IgD-negative memory B cell (primary cell): ENCODE results near the gene FAM78A. TPM values are rescaled to one million over a fixed set of nuclear protein-coding genes. Genes with fewer than 3 reads are reported as not detected.
"Not testable (repeated sequence)": the region's sequence is repeated elsewhere in the genome, so short reads cannot be mapped to it uniquely, and the experiment has no call there.

ENCODE experiments used
- H3K27ac Mint-ChIP-seq, 3 donors: one replicate each; pipeline ENCODE4 v1.8.0; 2020 to 2022; ENCODE audit warnings: mild to moderate bottlenecking in 3 of 3, mixed read lengths in 3 of 3, moderate library complexity in 1 of 3
- H3K27me3 Mint-ChIP-seq: one replicate; pipeline ENCODE4 v1.8.0; 2021; ENCODE audit warnings: mixed read lengths
- H3K36me3 Mint-ChIP-seq: one replicate; pipeline ENCODE4 v1.8.0; 2020; ENCODE audit warnings: mild to moderate bottlenecking, mixed read lengths
- H3K4me1 Mint-ChIP-seq, 3 donors: one replicate each; pipeline ENCODE4 v1.8.0; 2020 to 2022; ENCODE audit warnings: mixed read lengths in 3 of 3, mild to moderate bottlenecking in 1 of 3
- H3K4me3 Mint-ChIP-seq, 4 donors: one replicate each; pipeline ENCODE4 v1.8.0; 2020 to 2022; ENCODE audit warnings: mild to moderate bottlenecking in 4 of 4, mixed read lengths in 4 of 4, moderate library complexity in 3 of 4
- H3K9me3 Mint-ChIP-seq, 3 donors: one replicate each; pipeline ENCODE4 v1.8.0; 2020 to 2021; ENCODE audit warnings: mixed read lengths in 3 of 3, mild to moderate bottlenecking in 1 of 3
- polyA plus RNA-seq: library from polyadenylated mRNA; unstranded; fragments of 300-500 nt; fragmentation: Illumina TruSeq; gene quantifications from one replicate; pipeline ENCODE4 v1.2.3, GENCODE V29; 2021

Gene FAM78A
- polyA plus RNA-seq, 1 donor from 2014 or later: 18.3 TPM

- not testable (repeated sequence) for H3K27ac Mint-ChIP-seq
- peaks cover 4 to 22% (median 13%) of the 10 kb centered on the region in 3 donors for H3K9me3 Mint-ChIP-seq
Observed at GRCh38 chr9:131211920-131212319, 64.4 kb downstream of the FAM78A start.

More at GRCh38 chr9:131211920-131212319, 64.4 kb downstream of the FAM78A start:
- peaks cover 31% of the 10 kb centered on the region for H3K36me3 Mint-ChIP-seq
- H3K27me3 Mint-ChIP-seq, H3K4me1 Mint-ChIP-seq, H3K4me3 Mint-ChIP-seq: not testable (repeated sequence)

Other genes with a start within 250 kb of the FAM78A start
- gene AIF1L, start 180.0 kb downstream of the FAM78A start, polyA plus RNA-seq: not detected
- 23.0 TPM for gene NUP214, start 150.9 kb downstream of the FAM78A start, polyA plus RNA-seq
- gene PLPP7, start 13.2 kb upstream of the FAM78A start, polyA plus RNA-seq: 1.7 TPM
- gene PRRC2B, start 117.6 kb upstream of the FAM78A start, polyA plus RNA-seq: 34.1 TPM
- 5.1 TPM for gene POMT1, start 226.4 kb upstream of the FAM78A start, polyA plus RNA-seq